ENCODE results near the gene OR8I2.

OR8I2 gene

DNA sequence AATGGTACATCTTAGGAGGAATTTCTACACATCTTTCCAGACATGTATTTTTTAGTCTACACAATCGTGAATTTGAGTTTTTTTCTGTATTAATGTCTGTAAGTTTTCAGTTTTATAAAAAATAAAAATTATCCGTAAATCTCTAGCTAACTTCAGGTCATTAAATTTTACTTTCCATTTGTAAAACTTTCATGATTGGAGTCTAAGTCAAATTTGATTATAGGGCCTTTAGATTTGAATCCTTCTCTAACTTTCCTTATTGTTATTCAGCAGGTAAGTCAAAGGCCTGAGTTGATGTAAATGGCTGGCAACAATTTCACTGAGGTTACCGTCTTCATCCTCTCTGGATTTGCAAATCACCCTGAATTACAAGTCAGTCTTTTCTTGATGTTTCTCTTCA, at the start of gene OR8I2:
TSS of gene OR8I2 (plus strand) at position 301 of the 400 bp plus-strand sequence. CDS start at position 301, 0 bp downstream.
- TF ChIP-seq CTCF (IDR thresholded peaks at IDR 0.05): no peak

DNA sequence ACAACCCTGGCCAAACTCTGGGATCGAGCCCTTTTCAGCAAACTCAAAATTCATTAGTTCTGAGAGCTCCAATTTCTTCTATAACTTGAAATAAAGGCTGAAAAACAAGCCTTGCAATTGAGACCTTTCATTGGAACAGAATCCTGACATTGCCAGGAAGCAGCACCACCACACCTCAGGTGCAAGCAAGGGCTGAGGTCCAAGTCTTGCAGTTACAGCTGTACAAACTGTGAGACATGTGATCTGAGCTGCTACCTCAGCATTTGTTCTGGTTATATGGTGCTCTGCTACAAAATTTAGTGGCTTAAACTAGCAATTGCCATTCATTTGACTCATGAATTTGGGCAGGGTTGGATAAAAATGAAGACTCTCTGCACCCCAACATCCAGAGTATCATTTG, 47.6 kb upstream of the OR8I2 start:
- TF ChIP-seq CTCF (IDR thresholded peaks at IDR 0.05): no peak

DNA sequence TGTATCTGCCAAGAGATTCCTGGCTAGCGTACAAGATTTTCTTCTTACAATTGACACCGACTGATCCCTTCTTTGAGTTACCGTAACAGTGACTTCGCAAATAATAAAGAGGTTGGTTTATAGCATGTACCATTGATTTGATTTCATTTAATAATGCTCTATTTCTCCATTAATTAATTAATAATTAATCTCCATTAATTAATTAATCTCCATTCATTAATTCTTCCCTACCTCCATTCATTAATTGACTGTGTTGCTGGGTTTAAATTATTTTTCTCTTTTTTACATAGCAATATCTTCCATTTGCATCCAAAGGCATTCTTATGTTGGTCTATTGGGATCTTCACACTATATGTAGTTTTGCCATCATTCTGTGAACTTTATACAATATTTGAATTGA, 44.6 kb upstream of the OR8I2 start:
- no peak for TF ChIP-seq CTCF (IDR thresholded peaks at IDR 0.05)

DNA sequence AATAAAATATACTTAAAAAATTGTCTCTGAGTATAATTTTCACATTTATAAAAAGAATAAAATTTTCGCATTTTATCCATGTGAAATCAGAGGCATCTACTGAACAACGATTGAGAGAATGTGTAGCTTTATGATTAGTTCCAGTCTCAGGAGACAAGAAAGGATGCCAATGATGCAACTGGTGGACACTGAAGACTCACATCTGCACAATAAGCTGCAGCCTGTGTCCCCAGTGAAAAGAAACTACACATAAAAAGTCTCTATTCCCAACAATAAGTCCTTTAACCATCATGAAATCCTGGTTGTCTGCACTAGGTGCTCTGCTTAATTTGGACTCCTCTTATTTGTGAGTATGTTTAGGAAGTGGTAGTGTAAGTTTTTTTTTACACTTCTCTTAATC, 43.6 kb upstream of the OR8I2 start:
- TF ChIP-seq CTCF (IDR thresholded peaks at IDR 0.05): no peak

GRCh38 chr11:56066980-56067379, 26.1 kb upstream of the OR8I2 start:
- no peak for TF ChIP-seq CTCF (IDR thresholded peaks at IDR 0.05)

DNA sequence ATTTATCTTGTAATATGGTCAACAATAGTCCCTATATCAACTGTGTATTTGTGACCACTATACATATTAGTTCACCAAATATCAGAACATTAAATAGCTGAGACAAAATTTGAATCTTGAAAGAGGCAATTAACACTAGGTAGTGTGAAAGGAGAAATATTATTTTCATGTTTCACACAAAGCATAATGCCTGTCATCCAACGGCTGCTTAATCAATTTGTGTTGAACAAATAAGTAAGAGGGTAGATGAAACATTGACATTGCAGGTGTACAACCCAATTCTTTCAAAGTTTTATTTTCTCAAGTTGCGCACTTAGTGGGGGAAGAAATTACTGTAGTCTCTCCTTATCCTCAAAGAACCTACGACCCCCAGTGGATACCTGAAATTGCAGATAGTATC, 3.4 kb upstream of the OR8I2 start:
- TF ChIP-seq CTCF (IDR thresholded peaks at IDR 0.05): peak; percentile 37; the same call in 1 of the 2 replicates

DNA sequence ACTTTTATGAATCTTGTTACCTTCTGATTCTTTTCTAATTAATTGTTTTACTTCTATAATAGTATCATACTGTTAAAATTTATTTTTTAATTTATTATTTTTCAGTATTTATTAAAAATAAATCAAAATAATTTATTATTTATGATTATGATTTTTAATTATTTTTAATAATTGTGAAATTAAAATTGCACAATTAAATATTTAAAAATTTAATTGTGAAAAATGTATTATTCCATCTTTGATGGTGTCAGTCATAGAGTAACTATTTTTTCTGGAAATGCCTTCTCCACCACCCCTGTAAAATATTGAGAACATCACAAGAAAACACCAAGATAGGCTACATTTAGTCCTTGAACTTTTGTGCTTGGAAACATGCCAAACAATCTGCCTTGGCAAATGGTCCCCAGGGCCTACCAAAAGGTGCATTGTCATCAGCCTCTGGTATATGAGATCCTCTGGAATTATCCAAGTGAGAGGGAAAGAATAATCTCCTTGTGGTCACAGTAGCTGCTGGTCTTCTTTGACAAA, 10.2 kb downstream of the OR8I2 start, which contains the start of gene OR8H2:
TSS of gene OR8H2 (plus strand) at position 478 of the 528 bp plus-strand sequence. CDS start 1,356 bp downstream, outside the sequence.
- TF ChIP-seq CTCF (IDR thresholded peaks at IDR 0.05): no peak

DNA sequence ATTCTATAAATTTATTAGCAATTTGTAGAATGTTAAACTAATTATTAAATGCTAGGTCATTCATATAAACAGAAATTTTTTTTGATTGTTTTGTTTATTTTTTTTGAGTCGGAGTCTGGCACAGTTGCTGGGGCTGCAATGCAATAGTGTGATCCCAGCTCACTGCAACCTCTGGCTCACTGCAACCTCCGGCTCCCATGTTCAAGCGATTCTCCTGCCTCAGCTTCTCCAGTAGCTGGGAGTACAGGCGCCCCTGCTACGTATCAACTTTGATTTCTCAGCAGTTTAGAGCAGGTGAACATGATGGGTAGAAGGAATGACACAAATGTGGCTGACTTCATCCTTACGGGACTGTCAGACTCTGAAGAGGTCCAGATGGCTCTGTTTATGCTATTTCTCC, 29.0 kb downstream of the OR8I2 start, which contains the start of gene OR8H3:
TSS of gene OR8H3 (plus strand) at position 301 of the 400 bp plus-strand sequence. CDS start at position 301, 0 bp downstream.
- TF ChIP-seq CTCF (IDR thresholded peaks at IDR 0.05): no peak

Data from LNCAP (cell line).